Measurements from ENCODE around the gene CAPN2. TPM values are rescaled to one million over a fixed set of nuclear protein-coding genes. Genes with fewer than 3 reads are reported as not detected.

Gene CAPN2
- total RNA-seq, 2 donors from 2014 or later: 88.5 to 156 TPM

DNA sequence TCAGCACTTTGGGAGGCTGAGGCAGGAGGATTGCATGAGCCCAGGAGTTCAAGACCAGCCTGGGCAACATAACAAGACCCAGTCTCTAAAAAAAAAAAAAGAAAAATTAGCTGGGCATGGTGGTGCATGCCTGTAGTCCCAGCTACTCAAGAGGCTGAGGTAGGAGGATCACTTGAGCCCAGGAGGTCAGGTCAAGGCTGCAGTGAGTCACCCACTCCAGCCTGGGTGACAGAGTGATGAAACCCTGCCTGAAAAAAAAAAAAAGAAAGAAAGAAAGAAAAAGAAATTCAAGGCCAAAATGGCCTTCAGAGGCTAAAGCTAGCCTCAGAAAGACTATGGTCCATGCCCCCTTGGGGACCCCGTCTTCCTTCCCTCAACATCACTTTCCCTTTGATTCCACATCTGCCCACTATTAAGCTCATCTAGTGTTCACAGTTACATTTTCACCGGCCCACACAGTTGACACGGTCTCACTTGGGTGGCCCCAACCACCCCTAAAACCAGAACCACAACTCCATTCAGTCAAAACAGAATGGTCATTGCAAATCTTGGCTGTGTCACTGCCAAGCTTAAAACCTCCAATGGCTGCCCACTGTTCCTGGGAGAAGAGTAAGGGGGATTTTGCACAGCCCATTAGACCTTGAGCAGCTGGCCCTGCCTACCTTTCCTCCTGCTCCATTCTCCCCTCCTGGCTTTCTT lies 44.7 kb upstream of the CAPN2 start:
- DNase-seq (ENCODE audit: low spot score): no peak
- Histone ChIP-seq H3K27ac (no peak overlapping the region), H3K9me3 (no peaks in the 10 kb centered on the region), H3K4me3 (no peak overlapping the region), H3K4me1 (replicated peaks) (no peaks in the 10 kb centered on the region), H3K27me3 (replicated peaks; ENCODE audit: insufficient read depth) (no peaks in the 10 kb centered on the region), H3K36me3 (no peaks in the 10 kb centered on the region)
- TF ChIP-seq, protein P1, sequence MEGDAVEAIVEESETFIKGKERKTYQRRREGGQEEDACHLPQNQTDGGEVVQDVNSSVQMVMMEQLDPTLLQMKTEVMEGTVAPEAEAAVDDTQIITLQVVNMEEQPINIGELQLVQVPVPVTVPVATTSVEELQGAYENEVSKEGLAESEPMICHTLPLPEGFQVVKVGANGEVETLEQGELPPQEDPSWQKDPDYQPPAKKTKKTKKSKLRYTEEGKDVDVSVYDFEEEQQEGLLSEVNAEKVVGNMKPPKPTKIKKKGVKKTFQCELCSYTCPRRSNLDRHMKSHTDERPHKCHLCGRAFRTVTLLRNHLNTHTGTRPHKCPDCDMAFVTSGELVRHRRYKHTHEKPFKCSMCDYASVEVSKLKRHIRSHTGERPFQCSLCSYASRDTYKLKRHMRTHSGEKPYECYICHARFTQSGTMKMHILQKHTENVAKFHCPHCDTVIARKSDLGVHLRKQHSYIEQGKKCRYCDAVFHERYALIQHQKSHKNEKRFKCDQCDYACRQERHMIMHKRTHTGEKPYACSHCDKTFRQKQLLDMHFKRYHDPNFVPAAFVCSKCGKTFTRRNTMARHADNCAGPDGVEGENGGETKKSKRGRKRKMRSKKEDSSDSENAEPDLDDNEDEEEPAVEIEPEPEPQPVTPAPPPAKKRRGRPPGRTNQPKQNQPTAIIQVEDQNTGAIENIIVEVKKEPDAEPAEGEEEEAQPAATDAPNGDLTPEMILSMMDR (IDR thresholded peaks at IDR 0.05): no peak
- TF ChIP-seq POLR2A (IDR thresholded peaks at IDR 0.05) (no peak), POLR2AphosphoS5 (IDR thresholded peaks at IDR 0.05) (no peak)
- intact Hi-C loops (cut with DNase I): no loop called here
- 92% methylated on average over 3 of the region's 3 CpGs for WGBS

DNA sequence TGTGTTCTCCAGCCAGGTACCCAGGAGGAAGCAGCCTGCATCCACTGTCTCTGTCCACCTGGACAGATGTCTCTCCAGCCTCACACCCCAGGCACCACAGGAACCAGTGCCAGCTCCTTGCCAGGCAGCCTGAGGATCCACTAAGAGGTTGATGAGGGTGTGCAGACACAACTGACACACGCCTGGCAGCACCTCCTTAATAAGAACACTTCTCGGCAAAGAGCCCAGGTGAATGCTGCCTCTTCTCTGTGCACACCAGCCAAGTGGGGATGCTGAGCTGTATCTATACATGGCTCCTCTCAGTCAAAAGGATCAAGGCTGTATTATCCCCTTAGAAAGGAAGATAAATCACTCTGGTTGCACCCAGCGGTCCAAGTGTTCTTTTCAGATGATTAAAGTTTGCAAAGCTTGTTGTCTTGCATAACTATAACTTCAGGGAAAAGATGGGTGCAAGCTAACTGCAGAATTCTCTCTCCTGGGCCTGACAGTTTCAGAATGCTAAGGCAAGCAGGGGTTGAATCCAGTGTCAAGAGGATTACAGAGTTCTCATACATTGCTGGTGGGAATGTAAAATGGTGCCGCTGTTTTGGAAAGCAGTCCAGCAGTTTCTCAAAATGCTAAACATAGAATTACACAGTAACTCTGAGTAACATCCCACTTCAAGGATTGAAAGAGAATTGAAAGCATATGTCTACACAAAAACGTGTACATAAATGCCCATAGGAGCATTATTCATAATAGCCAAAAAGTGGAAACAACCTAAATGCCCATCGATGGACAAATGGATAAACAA lies 43.1 kb upstream of the CAPN2 start:
- Histone ChIP-seq H3K27ac (no peak overlapping the region), H3K36me3 (no peaks in the 10 kb centered on the region), H3K4me3 (no peak overlapping the region), H3K9me3 (no peaks in the 10 kb centered on the region), H3K27me3 (replicated peaks; ENCODE audit: insufficient read depth) (no peaks in the 10 kb centered on the region), H3K4me1 (replicated peaks) (no peaks in the 10 kb centered on the region)
- TF ChIP-seq POLR2A (IDR thresholded peaks at IDR 0.05) (no peak), POLR2AphosphoS5 (IDR thresholded peaks at IDR 0.05) (no peak)
- TF ChIP-seq, protein P1 (IDR thresholded peaks at IDR 0.05): no peak
- WGBS: 76% methylated on average over 6 of the region's 6 CpGs
- intact Hi-C loops (cut with DNase I): no loop called here
- no peak for DNase-seq (ENCODE audit: low spot score)

DNA sequence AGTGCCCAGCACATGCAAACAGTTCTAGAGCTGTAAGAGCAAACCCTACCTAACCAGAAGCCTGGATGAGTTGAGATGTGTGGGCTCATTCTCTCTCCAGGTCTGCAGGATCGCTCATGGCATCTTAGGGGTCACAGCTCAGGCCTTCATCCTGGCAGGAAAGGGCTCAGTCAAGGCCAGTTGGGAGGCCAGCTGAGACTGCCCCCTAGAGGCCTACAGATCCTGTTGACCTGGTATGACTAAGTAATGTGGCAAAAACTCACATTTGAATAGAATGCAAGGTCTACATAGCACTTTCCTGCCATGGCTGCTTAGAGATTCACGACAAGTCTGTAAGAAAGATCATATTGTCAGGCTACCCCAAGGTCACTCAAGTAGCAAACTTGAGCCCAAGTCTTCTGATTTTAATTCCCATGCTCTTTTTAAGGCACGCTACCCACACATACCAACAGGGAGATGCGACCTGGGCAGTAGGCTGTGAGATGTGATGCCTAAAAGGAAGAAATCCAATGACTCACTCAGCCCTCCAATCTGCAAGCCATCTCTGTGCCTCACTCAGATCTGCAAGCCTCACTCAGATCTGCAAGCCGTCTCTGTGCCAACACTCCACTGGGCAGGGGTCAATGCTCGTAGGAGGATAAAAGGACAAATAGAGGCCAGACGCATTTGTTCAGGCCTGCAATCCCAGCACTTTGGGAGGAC lies 41.7 kb upstream of the CAPN2 start:
- no peaks in the 10 kb centered on the region for H3K9me3 ChIP-seq
- DNase-seq (ENCODE audit: low spot score): no peak
- intact Hi-C loops (cut with DNase I): no loop called here
- H3K4me1 ChIP-seq (replicated peaks): no peaks in the 10 kb centered on the region
- H3K36me3 ChIP-seq: no peaks in the 10 kb centered on the region
- WGBS: 70% methylated on average over 7 of the region's 7 CpGs
- no peak overlapping the region for H3K4me3 ChIP-seq
- no peak overlapping the region for H3K27ac ChIP-seq
- no peaks in the 10 kb centered on the region for H3K27me3 ChIP-seq (replicated peaks; ENCODE audit: insufficient read depth)
- TF ChIP-seq POLR2A (IDR thresholded peaks at IDR 0.05): no peak
- TF ChIP-seq, protein P1 (IDR thresholded peaks at IDR 0.05): peak in 2 of 4 experiments; percentile 16 to 45

DNA sequence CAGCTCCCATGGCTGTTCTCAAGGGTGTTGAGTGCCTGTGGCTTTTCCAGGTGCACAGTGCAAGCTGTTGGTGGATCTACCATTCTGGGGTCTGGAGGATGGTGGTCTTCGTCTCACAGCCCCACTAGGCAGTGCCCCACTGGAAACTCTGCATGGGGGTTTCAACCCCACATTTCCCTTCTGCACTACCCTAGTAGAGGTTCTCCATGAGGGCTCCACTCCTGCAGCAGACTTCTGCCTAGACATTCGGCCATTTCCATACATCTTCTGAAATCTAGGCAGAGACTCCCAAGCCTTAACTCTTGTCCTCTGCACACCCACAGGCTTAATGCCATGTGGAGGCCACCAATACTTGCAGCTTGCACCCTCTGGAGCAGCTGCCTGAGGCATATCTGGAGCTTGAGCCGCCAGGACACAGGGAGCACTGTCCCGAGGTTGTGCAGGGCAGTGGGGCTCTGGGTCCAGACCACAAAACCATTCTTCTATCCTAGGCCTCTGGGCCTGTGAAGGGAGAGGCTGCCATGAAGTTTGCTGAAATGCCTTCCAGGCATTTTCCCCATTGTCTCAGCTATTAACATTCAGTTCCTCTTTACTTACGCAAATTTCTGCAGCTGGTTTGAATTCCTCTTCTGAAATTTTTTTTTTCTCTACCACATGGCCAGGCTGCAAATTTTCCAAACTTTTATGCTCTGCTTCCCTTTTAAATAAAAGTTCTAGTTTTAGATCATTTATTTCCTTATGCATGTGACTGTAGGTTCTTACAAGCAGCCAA lies 38.0 kb upstream of the CAPN2 start:
- H3K4me1 ChIP-seq (replicated peaks): no peaks in the 10 kb centered on the region
- no peak for DNase-seq (ENCODE audit: low spot score)
- H3K27me3 ChIP-seq (replicated peaks; ENCODE audit: insufficient read depth): no peaks in the 10 kb centered on the region
- no peaks in the 10 kb centered on the region for H3K36me3 ChIP-seq
- no peak overlapping the region for H3K4me3 ChIP-seq
- 75% methylated on average over 5 of the region's 5 CpGs for WGBS
- intact Hi-C loops (cut with DNase I): no loop called here
- no peak for TF ChIP-seq POLR2A (IDR thresholded peaks at IDR 0.05)
- TF ChIP-seq, protein P1 (IDR thresholded peaks at IDR 0.05): no peak
- TF ChIP-seq POLR2AphosphoS5 (IDR thresholded peaks at IDR 0.05): no peak
- no peaks in the 10 kb centered on the region for H3K9me3 ChIP-seq
- no peak overlapping the region for H3K27ac ChIP-seq

Measured in prostate gland (tissue), 2 donors.